IMR-90 (cell line): ENCODE measurements around the gene CPLX1. TPM values are rescaled to one million over a fixed set of nuclear protein-coding genes. Genes with fewer than 3 reads are reported as not detected.

Experiments used
- ATAC-seq: fragments of 200-7000 bp; cut with Tn5 transposase; 2 replicates; pipeline ENCODE4 v1.9.1; 2020; ENCODE audit warnings: low read depth, mild to moderate bottlenecking, moderate library complexity
- BruUV-seq: library from RNA; stranded (reverse); fragments of 400-500 nt; replicated peaks from 2 replicates; lab custom pipeline; 2021; lab: Mats Ljungman, UMichigan
- CTCF ChIA-PET: fragments of 300-600 bp; formaldehyde crosslinking; extraction: SDS; loops from one replicate; lab custom pipeline; 2021; ENCODE audit warnings: antibody characterized with exemption; lab: Yijun Ruan, JAX
- POLR2A ChIA-PET: fragments of 300-600 bp; sonication (Branson Sonifier 250); formaldehyde crosslinking; loops from one replicate; lab custom pipeline; 2022; ENCODE audit warnings: antibody characterized with exemption; ENCODE audit not compliant: unreplicated experiment; lab: Charles Lee
- DNase-seq: peaks from one replicate; pipeline ENCODE4 v3.0.0; 2013
- H2AFZ ChIP-seq: replicated peaks from 2 replicates; pipeline ENCODE3; 2013; ENCODE audit warnings: low read length, mild to moderate bottlenecking; ENCODE audit not compliant: poor library complexity
- H2AK5ac ChIP-seq: 2 replicates; pipeline ENCODE4 v1.6.1; 2013; ENCODE audit warnings: low read depth, low read length, inconsistent platforms
- H2AK9ac ChIP-seq: replicated peaks from 2 replicates; pipeline ENCODE3; 2013; ENCODE audit warnings: mild to moderate bottlenecking, low read depth, low read length, moderate library complexity; ENCODE audit not compliant: poor library complexity
- H2BK120ac ChIP-seq: 2 replicates; pipeline ENCODE4 v1.6.1; 2013; ENCODE audit warnings: low read depth, low read length, inconsistent platforms
- H2BK15ac ChIP-seq: 3 replicates; pipeline ENCODE4 v1.6.1; 2013; ENCODE audit warnings: low read depth, low read length, inconsistent platforms
- H2BK20ac ChIP-seq: 2 replicates; pipeline ENCODE4 v1.6.1; 2013; ENCODE audit warnings: low read depth, mild to moderate bottlenecking, inconsistent platforms, low read length, moderate library complexity
- H2BK5ac ChIP-seq: 2 replicates; pipeline ENCODE4 v1.6.1; 2013; ENCODE audit warnings: mild to moderate bottlenecking, low read depth, low read length, inconsistent platforms; ENCODE audit not compliant: poor library complexity, severe bottlenecking
- H3K14ac ChIP-seq: replicated peaks from 2 replicates; pipeline ENCODE4 v1.6.1; 2013; ENCODE audit warnings: low read depth, low read length, inconsistent platforms
- H3K18ac ChIP-seq: 2 replicates; pipeline ENCODE4 v1.6.1; 2013; ENCODE audit warnings: low read depth, low read length, control low read depth
- H3K23ac ChIP-seq: 2 replicates; pipeline ENCODE4 v1.6.1; 2013; ENCODE audit warnings: low read depth, low read length, inconsistent platforms
- H3K27ac ChIP-seq: 2 replicates; pipeline ENCODE4 v1.5.1; 2013; ENCODE audit warnings: mild to moderate bottlenecking, control low read depth, low read length; ENCODE audit not compliant: insufficient read depth
- H3K27me3 ChIP-seq: 2 replicates; pipeline ENCODE4 v1.6.1; 2013; ENCODE audit warnings: low read length; ENCODE audit not compliant: control insufficient read depth, insufficient read depth
- H3K36me3 ChIP-seq: 2 replicates; pipeline ENCODE4 v1.6.1; 2013; ENCODE audit warnings: low read length, mixed read lengths; ENCODE audit not compliant: control insufficient read depth, insufficient read depth
- H3K4ac ChIP-seq: 2 replicates; pipeline ENCODE4 v1.6.1; 2013; ENCODE audit warnings: low read depth, low read length, inconsistent platforms
- H3K4me1 ChIP-seq: 2 replicates; pipeline ENCODE4 v1.6.1; 2013; ENCODE audit warnings: low read length, mixed read lengths; ENCODE audit not compliant: control insufficient read depth, insufficient read depth
- H3K4me2 ChIP-seq: 2 replicates; pipeline ENCODE4 v1.6.1; 2013; ENCODE audit warnings: low read depth, mild to moderate bottlenecking, control low read depth, low read length, moderate library complexity
- H3K4me3 ChIP-seq: 2 replicates; pipeline ENCODE4 v1.5.1; 2013; ENCODE audit warnings: low read depth, mild to moderate bottlenecking, control low read depth, low read length, moderate library complexity; ENCODE audit not compliant: insufficient read depth
- H3K56ac ChIP-seq: 2 replicates; pipeline ENCODE4 v1.6.1; 2013; ENCODE audit warnings: low read length, inconsistent platforms; ENCODE audit not compliant: insufficient read depth; ENCODE audit errors: extremely low read depth
- H3K79me1 ChIP-seq, 2 experiments: 2 replicates each; pipeline ENCODE4 v1.6.1; 2013; ENCODE audit warnings: low read length in 2 of 2, inconsistent platforms in 1 of 2, low read depth in 1 of 2
- H3K9ac ChIP-seq: 2 replicates; pipeline ENCODE4 v1.6.1; 2013; ENCODE audit warnings: low read depth, low read length, control low read depth
- H3K9me1 ChIP-seq: 2 replicates; pipeline ENCODE4 v1.6.1; 2013; ENCODE audit warnings: low read length, inconsistent platforms; ENCODE audit not compliant: insufficient read depth
- H3K9me3 ChIP-seq: 2 replicates; pipeline ENCODE4 v1.6.1; 2013; ENCODE audit warnings: low read length; ENCODE audit not compliant: control insufficient read depth, insufficient read depth
- H4K20me1 ChIP-seq: 2 replicates; pipeline ENCODE4 v1.6.1; 2013; ENCODE audit warnings: low read length, inconsistent platforms; ENCODE audit not compliant: insufficient read depth
- H4K5ac ChIP-seq: 2 replicates; pipeline ENCODE4 v1.6.1; 2013; ENCODE audit warnings: mild to moderate bottlenecking, low read depth, low read length, control low read depth
- H4K8ac ChIP-seq, 2 experiments: 2 replicates each; pipeline ENCODE4 v1.6.1; 2013; ENCODE audit warnings: low read depth in 2 of 2, low read length in 2 of 2, control low read depth in 1 of 2, inconsistent platforms in 1 of 2
- H4K91ac ChIP-seq: 2 replicates; pipeline ENCODE4 v1.6.1; 2013; ENCODE audit warnings: low read depth, low read length, inconsistent platforms; ENCODE audit not compliant: insufficient read depth
- BHLHE40 ChIP-seq: fragments of 150-350 bp; IDR thresholded peaks from 2 replicates; pipeline ENCODE4 v1.6.1; 2016; ENCODE audit warnings: mild to moderate bottlenecking, low read depth, low read length
- CHD1 ChIP-seq: IDR thresholded peaks from 2 replicates; pipeline ENCODE4 v1.6.1; 2012; ENCODE audit warnings: low read depth, low read length, improper control_type of control experiment
- FOS ChIP-seq: fragments of 150-350 bp; IDR thresholded peaks from 2 replicates; pipeline ENCODE4 v1.6.1; 2016; ENCODE audit warnings: low read depth, low read length
- MAFK ChIP-seq: IDR thresholded peaks from 2 replicates; pipeline ENCODE4 v1.6.1; 2012; ENCODE audit warnings: low read depth, low read length, improper control_type of control experiment
- MAZ ChIP-seq: IDR thresholded peaks from 2 replicates; pipeline ENCODE4 v1.6.1; 2012; ENCODE audit warnings: low read depth, mild to moderate bottlenecking, low read length, improper control_type of control experiment, moderate library complexity, borderline replicate concordance
- MXI1 ChIP-seq: IDR thresholded peaks from 2 replicates; pipeline ENCODE4 v1.6.1; 2012; ENCODE audit warnings: low read depth, mild to moderate bottlenecking, low read length, moderate library complexity, borderline replicate concordance
- POLR2A ChIP-seq: IDR thresholded peaks from 2 replicates; pipeline ENCODE4 v1.6.1; 2012; ENCODE audit warnings: mild to moderate bottlenecking, low read depth, low read length
- RAD21 ChIP-seq: IDR thresholded peaks from 2 replicates; pipeline ENCODE4 v1.6.1; 2012; ENCODE audit warnings: low read length, improper control_type of control experiment
- RCOR1 ChIP-seq: IDR thresholded peaks from 2 replicates; pipeline ENCODE4 v1.6.1; 2012; ENCODE audit warnings: mild to moderate bottlenecking, low read length, improper control_type of control experiment; ENCODE audit not compliant: insufficient replicate concordance
- RFX5 ChIP-seq: IDR thresholded peaks from 2 replicates; pipeline ENCODE4 v1.8.0; 2012; ENCODE audit warnings: low read depth, mild to moderate bottlenecking, low read length, moderate library complexity
- WGBS, 2 experiments: methylation state at CpG; one replicate each; pipeline versions ENCODE4 v1.1.5 to v1.1.7; 2013; ENCODE audit warnings: missing lambda C conversion rate in 2 of 2; ENCODE audit not compliant: insufficient read length in 1 of 2; ENCODE audit errors: extremely low coverage in 2 of 2; 5-methylcytosine and 5-hydroxymethylcytosine counted together
- dilution Hi-C: fragments of 300-500 bp; cut with HindIII; formaldehyde crosslinking; loops from one replicate; pipeline ENCODE4 v1.14.3; 2018; ENCODE audit warnings: low sequenced_read_pairs; ENCODE audit not compliant: unreplicated experiment
- in situ Hi-C: fragments of 300-500 bp; cut with MboI; formaldehyde crosslinking; loops from 3 replicates; pipeline ENCODE4 v1.14.3; 2019; ENCODE audit warnings: low sequenced_read_pairs, inconsistent platforms, mixed read lengths
- intact Hi-C: fragments of 100-400 bp; cut with micrococcal nuclease; formaldehyde crosslinking; loops from 2 replicates; pipeline ENCODE4 v1.10.0; 2022
- polyA plus RNA-seq, 3 experiments: library from polyadenylated mRNA; depleted of rRNA; stranded (reverse); fragments of >200 nt; gene quantifications; 2 replicates each; pipeline ENCODE4 v1.2.3, GENCODE V29; 2012; ENCODE audit warnings: low replicate concordance in 1 of 3
- total RNA-seq: library from RNA; depleted of rRNA; stranded (reverse); fragments of >200 nt; gene quantifications from 2 replicates; pipeline ENCODE4 v1.2.3, GENCODE V29; 2012
- TF ChIP-seq, protein P1 (sequence below): conservative IDR thresholded peaks from 2 replicates; pipeline ENCODE4 v1.5.1; 2012; ENCODE audit warnings: mild to moderate bottlenecking, low read depth, low read length, improper control_type of control experiment

The CPLX1 gene
- total and polyA plus RNA-seq, 2 of the 4 experiments (the other 2 are of a cell fraction), result 0.05 TPM; not detected in 1

- DNase-seq, result no peak
- Histone ChIP-seq H2AK5ac (no peak overlapping the region), H4K5ac (no peak overlapping the region), H2BK120ac (no peak overlapping the region), H2AFZ (no peak overlapping the region), H3K14ac (no peak overlapping the region), H4K8ac (no peak overlapping the region), H3K4me2 (no peak overlapping the region), H3K27ac (no peak overlapping the region), H3K23ac (no peak overlapping the region), H3K9ac (no peak overlapping the region), H3K4me3 (no peak overlapping the region), H2BK15ac (no peak overlapping the region), H3K18ac (no peak overlapping the region), H3K27me3 (no peaks in the 10 kb centered on the region), H4K91ac (no peak overlapping the region), H3K36me3 (peaks cover 47% of the 10 kb centered on the region), H3K9me3 (no peaks in the 10 kb centered on the region), H2BK5ac (no peak overlapping the region), H3K56ac (no peak overlapping the region), H3K4ac (no peak overlapping the region), H3K9me1 (peaks cover 14% of the 10 kb centered on the region), H3K4me1 (peaks cover 2% of the 10 kb centered on the region), H2BK20ac (no peak overlapping the region), H3K79me1 (peaks cover 26 to 73% of the 10 kb centered on the region in 2 experiments), H4K20me1 (peaks cover 84% of the 10 kb centered on the region), H2AK9ac (no peak overlapping the region)
- WGBS, 2 experiments, result 80% methylated on average over 3 of the region's 9 CpGs; no CpG with 5 or more reads in 1 of the 2 experiments
- ChIA-PET POLR2A (no interaction called here), CTCF (no interaction called here)
- in situ Hi-C loops, result no loop called here
- no peak for ATAC-seq
- TF ChIP-seq RFX5 (no peak), RCOR1 (no peak), CHD1 (no peak), MAFK (no peak), MAZ (no peak), FOS (no peak), MXI1 (no peak), RAD21 (no peak), BHLHE40 (no peak), POLR2A (no peak)
- TF ChIP-seq, protein P1, sequence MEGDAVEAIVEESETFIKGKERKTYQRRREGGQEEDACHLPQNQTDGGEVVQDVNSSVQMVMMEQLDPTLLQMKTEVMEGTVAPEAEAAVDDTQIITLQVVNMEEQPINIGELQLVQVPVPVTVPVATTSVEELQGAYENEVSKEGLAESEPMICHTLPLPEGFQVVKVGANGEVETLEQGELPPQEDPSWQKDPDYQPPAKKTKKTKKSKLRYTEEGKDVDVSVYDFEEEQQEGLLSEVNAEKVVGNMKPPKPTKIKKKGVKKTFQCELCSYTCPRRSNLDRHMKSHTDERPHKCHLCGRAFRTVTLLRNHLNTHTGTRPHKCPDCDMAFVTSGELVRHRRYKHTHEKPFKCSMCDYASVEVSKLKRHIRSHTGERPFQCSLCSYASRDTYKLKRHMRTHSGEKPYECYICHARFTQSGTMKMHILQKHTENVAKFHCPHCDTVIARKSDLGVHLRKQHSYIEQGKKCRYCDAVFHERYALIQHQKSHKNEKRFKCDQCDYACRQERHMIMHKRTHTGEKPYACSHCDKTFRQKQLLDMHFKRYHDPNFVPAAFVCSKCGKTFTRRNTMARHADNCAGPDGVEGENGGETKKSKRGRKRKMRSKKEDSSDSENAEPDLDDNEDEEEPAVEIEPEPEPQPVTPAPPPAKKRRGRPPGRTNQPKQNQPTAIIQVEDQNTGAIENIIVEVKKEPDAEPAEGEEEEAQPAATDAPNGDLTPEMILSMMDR, result no peak
- BruUV-seq, result no TSS peak
- intact Hi-C loops, result no loop called here
- dilution Hi-C loops, result no loop called here
Observed at GRCh38 chr4:776743-777441, 49.0 kb downstream of the CPLX1 start.
